HG02763 (cell line): ENCODE results near the gene IFNAR1.

Experiments used
- ATAC-seq: cut with Tn5 transposase; IDR thresholded peaks from one replicate; pipeline ENCODE4 v1.9.1; 2021; ENCODE audit warnings: mild to moderate bottlenecking, moderate library complexity; ENCODE audit not compliant: unreplicated experiment

IFNAR1 gene

GRCh38 chr21:33324291-33325221 is at the start of gene IFNAR1:
IFNAR1 (plus strand) TSS chr21:33324970; CDS start chr21:33325056, 86 bp downstream.
- ATAC-seq = peak; percentile 83

- no peak for ATAC-seq
These were observed 46.0 kb upstream of the IFNAR1 start for GRCh38 chr21:33278721-33279120.

- no peak for ATAC-seq
These were observed 45.4 kb upstream of the IFNAR1 start for GRCh38 chr21:33279330-33279820.

GRCh38 chr21:33281096-33281652 is 43.6 kb upstream of the IFNAR1 start:
- ATAC-seq = no peak

GRCh38 chr21:33283203-33283602 is 41.6 kb upstream of the IFNAR1 start:
- ATAC-seq = no peak

GRCh38 chr21:33286076-33286475 is 38.7 kb upstream of the IFNAR1 start:
- no peak for ATAC-seq

GRCh38 chr21:33286600-33287456 is 37.9 kb upstream of the IFNAR1 start:
- ATAC-seq = no peak

GRCh38 chr21:33289199-33289819 is 35.5 kb upstream of the IFNAR1 start:
- no peak for ATAC-seq

GRCh38 chr21:33290441-33290840 is 34.3 kb upstream of the IFNAR1 start:
- ATAC-seq = no peak

- ATAC-seq = no peak
These were observed 33.1 kb upstream of the IFNAR1 start for GRCh38 chr21:33291686-33292085.

- no peak for ATAC-seq
These were observed 32.0 kb upstream of the IFNAR1 start for GRCh38 chr21:33292724-33293123.

- no peak for ATAC-seq
These were observed 31.6 kb upstream of the IFNAR1 start for GRCh38 chr21:33293136-33293535.

- ATAC-seq = no peak
These were observed 31.0 kb upstream of the IFNAR1 start for GRCh38 chr21:33293811-33294216.

GRCh38 chr21:33296156-33296555 is 28.6 kb upstream of the IFNAR1 start:
- no peak for ATAC-seq

GRCh38 chr21:33299181-33299752 is 25.5 kb upstream of the IFNAR1 start:
- peak; percentile 57 for ATAC-seq

GRCh38 chr21:33300701-33301631 is 23.8 kb upstream of the IFNAR1 start:
- ATAC-seq = no peak

- ATAC-seq = no peak
These were observed 23.2 kb upstream of the IFNAR1 start for GRCh38 chr21:33301632-33302002.

- ATAC-seq = no peak
These were observed 22.7 kb upstream of the IFNAR1 start for GRCh38 chr21:33302055-33302454.

GRCh38 chr21:33302796-33303195 is 22.0 kb upstream of the IFNAR1 start:
- ATAC-seq = no peak
